ENCODE results near the gene ACADS.

- no peak for TF ChIP-seq ZC3H10 (CRISPR knock-in tag; IDR thresholded peaks at IDR 0.05)
- no peak for TF ChIP-seq PPARA (CRISPR knock-in tag; IDR thresholded peaks at IDR 0.05; ENCODE audit: borderline replicate concordance)
- TF ChIP-seq TCF4 (CRISPR knock-in tag; IDR thresholded peaks at IDR 0.05; ENCODE audit: borderline replicate concordance): no peak
- no peak for TF ChIP-seq ZFP30 (CRISPR knock-in tag; IDR thresholded peaks at IDR 0.05)
- no peak for TF ChIP-seq ISL1 (CRISPR knock-in tag; IDR thresholded peaks at IDR 0.05)
- no peak for TF ChIP-seq CREB5 (CRISPR knock-in tag; IDR thresholded peaks at IDR 0.05; ENCODE audit: low read depth)
Observed at GRCh38 chr12:120705618-120706017, 20.0 kb upstream of the ACADS start.

All from SK-N-SH treated with all-trans-retinoic acid at 6 μM for 48 hours (cell line).